GM08714 (cell line): ENCODE results near the gene FLOT1.

Source experiments
- H3K4me3 ChIP-seq: fragments of 200-500 bp; sonication (Bioruptor generic); 2 replicates; pipeline ENCODE4 v1.5.1; 2014; ENCODE audit warnings: mild to moderate bottlenecking, low read length, inconsistent platforms
- ZNF274 ChIP-seq: IDR thresholded peaks from 2 replicates; pipeline ENCODE4 v1.6.1; 2012; ENCODE audit warnings: mild to moderate bottlenecking, low read depth, low read length

FLOT1 gene

DNA sequence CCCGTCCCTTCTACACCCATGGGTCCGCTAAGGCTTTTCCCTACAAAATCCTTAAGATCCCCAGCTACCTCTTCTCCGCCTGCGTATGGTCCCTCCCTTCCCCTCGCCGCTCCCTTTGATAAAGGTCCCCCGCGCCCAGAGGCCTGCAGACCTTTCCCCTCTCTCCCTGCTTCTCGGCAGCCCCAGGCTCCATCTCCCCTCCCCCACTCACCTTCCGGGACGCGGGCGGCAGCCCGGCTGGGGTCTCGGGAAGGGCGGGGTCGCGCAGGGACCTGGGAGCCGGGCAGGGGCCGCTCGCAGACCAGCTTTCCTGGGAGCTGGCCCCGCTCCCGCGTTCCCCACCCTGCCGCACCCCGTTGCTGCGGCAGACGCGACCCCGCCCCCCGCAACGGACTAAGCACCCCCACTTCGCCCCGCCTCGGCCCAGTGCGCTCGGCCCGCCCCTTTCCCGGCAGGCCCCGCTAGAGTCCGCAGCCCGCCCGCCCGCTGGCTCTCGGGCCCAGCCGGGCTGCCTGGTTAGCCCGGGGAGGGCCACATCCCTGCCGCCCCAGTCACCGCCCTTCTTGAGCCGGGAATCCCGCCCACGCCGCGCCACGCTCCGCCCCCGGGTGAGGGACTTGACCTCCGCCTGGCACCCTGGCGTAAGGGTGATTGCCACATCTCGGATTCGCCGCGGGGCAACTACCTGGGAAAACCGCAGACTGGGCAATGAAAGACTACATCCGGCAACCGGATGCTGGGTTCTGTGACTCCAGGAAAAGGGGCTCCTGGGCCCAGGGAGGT is at the start of gene FLOT1:
TSS of gene FLOT1 (minus strand) at position 372 of the 783 bp plus-strand sequence. CDS start 498 bp downstream, outside the sequence.
- TF ChIP-seq ZNF274, result no peak
- peak within 1 kb of the TSS; percentile 94 for H3K4me3 ChIP-seq

DNA sequence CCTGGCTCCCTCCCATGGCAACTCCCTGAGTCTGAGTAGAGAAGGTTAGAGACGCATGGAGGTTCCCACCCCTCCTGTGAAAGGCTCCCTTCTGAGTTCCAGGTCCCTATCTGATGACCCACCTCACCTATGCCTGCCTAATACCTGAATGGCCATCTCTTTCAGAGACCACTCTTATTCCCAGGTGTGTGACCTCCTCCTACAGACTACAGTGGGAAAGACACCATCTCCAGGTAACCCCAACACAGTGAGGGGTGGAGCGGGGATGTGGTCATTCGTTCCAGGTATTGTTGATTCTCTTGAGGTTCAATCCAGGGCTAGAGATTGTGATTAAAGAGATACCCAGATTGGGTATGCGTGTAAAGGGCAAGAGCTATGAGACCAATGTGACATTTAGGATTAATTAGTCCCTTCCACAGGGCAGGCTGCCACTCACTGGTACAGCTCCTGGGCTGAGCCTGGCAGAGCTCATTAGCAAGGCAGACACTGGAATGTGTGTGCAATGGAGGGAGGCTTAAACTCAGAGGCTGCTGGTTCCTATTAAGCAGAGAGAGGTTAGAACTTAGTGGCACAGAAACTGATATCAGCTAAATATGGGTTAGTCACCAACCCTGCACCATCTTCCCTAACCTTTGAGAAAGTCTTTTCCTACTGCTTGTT is 48.4 kb upstream of the FLOT1 start:
- no peak overlapping the region for H3K4me3 ChIP-seq
- TF ChIP-seq ZNF274, result no peak

- no peak overlapping the region for H3K4me3 ChIP-seq
- no peak for TF ChIP-seq ZNF274
Observed at GRCh38 chr6:30789606-30790005, 47.1 kb upstream of the FLOT1 start.

- no peak for TF ChIP-seq ZNF274
- no peak overlapping the region for H3K4me3 ChIP-seq
Observed at GRCh38 chr6:30787954-30788353, 45.5 kb upstream of the FLOT1 start.

DNA sequence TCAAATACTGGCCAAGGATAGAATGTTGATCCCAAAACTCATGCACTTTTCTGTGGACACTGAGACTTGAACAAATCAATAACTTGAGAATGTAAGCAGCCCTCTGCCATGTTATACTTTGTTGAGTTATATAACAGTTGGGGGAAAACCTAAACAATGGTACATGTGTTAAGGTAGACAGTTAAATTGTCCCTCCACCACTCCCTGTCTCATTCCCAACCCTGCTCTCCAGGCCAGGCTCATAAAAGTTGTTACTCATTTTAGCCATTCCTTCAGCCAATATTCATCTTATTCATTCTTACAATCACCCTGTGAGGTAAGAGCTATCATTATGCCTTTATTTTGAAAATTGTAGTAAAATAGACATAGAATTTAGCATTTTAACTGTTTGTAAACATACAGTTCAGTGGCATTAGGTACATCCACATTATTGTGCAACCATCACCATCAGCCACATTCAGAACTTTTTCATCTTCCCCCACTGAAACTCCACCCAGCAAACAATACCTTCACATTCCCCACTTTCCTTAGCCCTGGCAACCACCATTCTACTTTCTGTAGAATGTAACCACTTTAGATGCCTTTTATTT is 40.0 kb upstream of the FLOT1 start:
- TF ChIP-seq ZNF274, result no peak
- no peak overlapping the region for H3K4me3 ChIP-seq

DNA sequence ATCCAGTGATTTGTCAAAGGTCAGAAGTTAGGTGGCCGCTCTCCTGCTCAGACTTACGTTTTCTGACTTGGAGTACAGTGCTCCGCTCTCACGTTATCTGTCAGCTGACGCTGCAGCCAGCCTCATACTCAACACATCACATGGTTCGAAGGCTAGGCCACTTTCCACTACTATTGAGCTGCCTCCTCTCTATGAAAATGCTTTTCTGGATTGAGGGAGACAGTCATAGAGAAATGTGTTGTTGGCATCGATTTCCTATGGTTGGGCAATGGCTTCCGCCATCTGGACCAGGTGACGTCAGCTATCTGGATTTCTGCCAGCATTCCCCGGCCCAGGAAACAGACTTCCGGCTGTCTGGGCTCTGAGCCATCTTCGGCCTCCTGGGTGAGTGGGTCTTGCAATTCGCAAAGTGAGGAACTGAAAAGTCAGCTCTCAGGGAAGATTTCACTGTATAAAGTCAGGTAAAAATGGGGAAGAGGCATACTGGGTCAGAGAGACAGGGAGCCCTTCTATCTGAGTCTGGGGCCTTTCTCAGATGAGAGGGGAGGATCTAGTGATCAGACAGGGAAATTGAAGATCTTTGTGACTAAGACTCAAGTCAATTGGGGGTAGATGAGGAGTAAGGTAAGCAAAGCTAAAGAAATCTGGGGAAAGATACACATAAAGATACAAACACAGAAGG is 39.4 kb upstream of the FLOT1 start:
- no peak overlapping the region for H3K4me3 ChIP-seq
- no peak for TF ChIP-seq ZNF274

GRCh38 chr6:30781395-30781742 is 38.9 kb upstream of the FLOT1 start:
- TF ChIP-seq ZNF274, result no peak
- no peak overlapping the region for H3K4me3 ChIP-seq

DNA sequence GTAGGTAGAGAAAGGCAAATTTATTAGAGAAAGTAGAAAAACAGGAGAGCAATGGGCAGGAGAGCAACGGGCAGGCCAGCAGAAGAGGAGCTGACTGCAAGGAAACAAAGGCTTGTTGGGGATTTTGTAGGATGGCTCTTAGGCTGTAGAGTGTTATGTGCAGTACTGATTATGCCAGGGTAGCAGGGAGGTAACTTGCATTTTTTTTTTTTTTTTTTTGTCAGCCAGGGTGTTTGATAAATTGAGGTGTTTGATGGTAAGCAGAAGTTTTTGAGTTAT is 38.1 kb upstream of the FLOT1 start:
- TF ChIP-seq ZNF274, result no peak
- no peak overlapping the region for H3K4me3 ChIP-seq

- TF ChIP-seq ZNF274, result no peak
- H3K4me3 ChIP-seq, result no peak overlapping the region
Observed at GRCh38 chr6:30779850-30780641, 37.6 kb upstream of the FLOT1 start.

DNA sequence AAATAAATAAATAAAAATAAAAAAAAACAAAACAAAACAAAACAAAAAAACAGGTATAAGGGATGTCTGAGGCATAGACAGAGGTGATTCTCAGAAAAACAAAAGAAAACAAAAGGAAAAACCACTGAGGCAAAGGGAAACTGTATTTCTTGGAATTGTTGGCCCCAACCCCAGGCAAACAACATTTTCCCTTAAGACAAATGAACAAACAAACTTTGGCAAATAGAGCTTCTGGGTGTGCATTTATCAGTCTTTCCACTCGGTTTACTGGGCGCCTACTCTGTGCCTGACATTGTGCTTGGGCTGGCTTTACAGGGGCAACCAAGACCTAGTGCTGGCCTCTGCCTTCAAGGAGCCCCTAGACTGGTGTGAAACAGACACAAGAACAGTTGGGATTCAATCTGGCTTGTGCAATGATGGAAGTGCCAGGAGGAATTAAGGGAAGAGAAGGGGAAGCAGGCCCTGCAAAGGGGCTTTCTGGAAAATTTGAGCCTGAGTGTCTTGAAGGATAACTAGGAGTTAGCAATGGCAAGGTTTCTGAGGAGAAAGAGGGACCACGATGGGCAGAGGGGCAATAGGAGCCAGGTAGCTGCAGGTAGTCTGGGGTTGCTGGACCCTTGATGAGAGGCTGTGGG is 35.6 kb upstream of the FLOT1 start:
- TF ChIP-seq ZNF274, result no peak
- H3K4me3 ChIP-seq, result no peak overlapping the region

- no peak overlapping the region for H3K4me3 ChIP-seq
- TF ChIP-seq ZNF274, result no peak
Observed at GRCh38 chr6:30777155-30777485, 34.6 kb upstream of the FLOT1 start.

- no peak overlapping the region for H3K4me3 ChIP-seq
- TF ChIP-seq ZNF274, result no peak
Observed at GRCh38 chr6:30776390-30777154, 34.1 kb upstream of the FLOT1 start.

- H3K4me3 ChIP-seq, result no peak overlapping the region
- no peak for TF ChIP-seq ZNF274
Observed at GRCh38 chr6:30775104-30775503, 32.6 kb upstream of the FLOT1 start.
